Cardiac fibroblast (primary cell): ENCODE measurements around the gene EZH1.

Experiments
- DNase-seq, 2 donors: peaks; one replicate each; pipeline versions ENCODE4 v3.0.0 to v3.0.0-alpha.2; 2010; ENCODE audit warnings: low read depth in 2 of 2
- H3K4me3 ChIP-seq, 2 donors: replicated peaks in 1 of 2; 1 replicate in 1 of 2; 2 replicates in 1 of 2; pipeline ENCODE4 v1.5.1; 2011; ENCODE audit warnings: low read depth in 2 of 2, low read length in 2 of 2, mild to moderate bottlenecking in 2 of 2, moderate library complexity in 1 of 2
- TF ChIP-seq, protein P1 (sequence below): IDR thresholded peaks from one replicate; pipeline ENCODE4 v1.5.1; 2011; ENCODE audit warnings: low read depth, mild to moderate bottlenecking, low read length, inconsistent platforms

Gene EZH1

DNA sequence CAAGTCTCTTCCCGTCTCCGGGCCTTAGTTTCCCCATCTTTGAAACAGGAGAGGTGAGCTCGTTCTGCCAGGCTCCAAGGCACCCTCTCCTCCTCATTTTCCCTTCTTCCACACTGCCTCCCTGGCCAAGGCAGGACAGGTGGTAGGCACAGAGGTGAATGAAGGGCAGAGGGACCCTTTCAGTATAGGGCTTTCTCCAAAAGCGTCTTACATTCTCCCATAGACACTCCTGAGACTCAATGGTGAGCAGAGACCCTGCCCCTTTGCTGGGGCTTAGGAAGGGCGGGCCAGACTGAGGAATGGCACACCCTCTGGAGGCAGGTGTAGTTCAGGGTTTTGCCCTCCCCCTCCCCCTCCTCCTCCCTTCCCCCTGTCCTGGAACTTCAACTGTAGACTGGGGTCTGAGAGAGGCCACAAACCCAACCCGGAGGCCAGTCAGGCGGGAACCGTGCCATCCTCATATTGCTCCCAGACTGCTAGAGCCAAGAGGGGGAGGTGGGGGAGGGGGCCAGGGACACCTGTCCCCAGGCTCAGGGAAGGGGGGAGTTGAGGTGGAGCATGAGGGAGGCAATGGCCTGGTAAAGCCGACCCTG lies 70.0 kb downstream of the EZH1 start:
- DNase-seq: peak in 1 of 2 donors; percentile 8
- TF ChIP-seq, protein P1, sequence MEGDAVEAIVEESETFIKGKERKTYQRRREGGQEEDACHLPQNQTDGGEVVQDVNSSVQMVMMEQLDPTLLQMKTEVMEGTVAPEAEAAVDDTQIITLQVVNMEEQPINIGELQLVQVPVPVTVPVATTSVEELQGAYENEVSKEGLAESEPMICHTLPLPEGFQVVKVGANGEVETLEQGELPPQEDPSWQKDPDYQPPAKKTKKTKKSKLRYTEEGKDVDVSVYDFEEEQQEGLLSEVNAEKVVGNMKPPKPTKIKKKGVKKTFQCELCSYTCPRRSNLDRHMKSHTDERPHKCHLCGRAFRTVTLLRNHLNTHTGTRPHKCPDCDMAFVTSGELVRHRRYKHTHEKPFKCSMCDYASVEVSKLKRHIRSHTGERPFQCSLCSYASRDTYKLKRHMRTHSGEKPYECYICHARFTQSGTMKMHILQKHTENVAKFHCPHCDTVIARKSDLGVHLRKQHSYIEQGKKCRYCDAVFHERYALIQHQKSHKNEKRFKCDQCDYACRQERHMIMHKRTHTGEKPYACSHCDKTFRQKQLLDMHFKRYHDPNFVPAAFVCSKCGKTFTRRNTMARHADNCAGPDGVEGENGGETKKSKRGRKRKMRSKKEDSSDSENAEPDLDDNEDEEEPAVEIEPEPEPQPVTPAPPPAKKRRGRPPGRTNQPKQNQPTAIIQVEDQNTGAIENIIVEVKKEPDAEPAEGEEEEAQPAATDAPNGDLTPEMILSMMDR: no peak
- H3K4me3 ChIP-seq: peak overlapping the region; percentile 91 to 94

DNA sequence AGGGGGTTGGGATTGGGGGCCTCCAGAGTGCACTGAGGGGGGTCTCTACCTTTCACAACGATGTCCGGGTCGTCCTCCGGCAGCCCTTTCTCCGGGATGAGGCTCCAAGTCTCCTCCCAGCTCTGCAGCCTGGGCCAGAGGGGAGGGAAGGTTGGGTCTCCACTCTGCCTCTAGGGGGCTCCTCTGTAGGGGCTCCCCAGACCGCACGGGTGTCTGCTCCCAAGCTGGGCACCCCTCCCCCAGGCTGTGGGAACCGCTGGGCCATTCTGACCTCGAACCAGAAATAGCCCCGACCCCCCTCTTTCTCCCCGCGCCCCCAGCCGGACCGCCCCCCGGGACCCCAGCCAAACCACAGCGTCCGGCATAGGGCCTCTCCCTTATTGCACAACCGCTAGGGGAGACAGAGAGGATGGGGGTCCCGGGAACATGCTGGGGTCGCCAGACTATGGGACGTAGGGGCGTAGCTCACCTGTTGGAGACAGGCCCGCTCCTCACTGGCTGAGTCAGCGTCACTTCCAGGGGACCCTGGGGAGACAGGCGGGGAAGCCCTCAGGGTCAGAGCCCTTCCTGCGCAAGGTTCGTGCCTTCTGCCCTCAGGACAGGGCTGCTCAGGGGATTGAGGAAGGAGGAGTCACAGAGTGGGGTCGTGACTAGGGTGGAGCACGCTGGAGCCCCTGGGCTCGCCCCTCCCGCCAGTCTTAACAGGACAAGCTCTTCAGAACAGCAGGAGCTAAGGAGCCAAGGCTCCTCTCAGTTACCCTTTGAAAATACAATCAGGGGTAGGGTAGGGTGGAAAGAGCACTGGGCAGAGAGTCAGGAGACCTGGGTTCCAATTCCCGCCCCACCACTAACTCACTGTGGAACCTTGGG lies 70.7 kb downstream of the EZH1 start:
- peak; percentile 62 to 88 for DNase-seq
- TF ChIP-seq, protein P1: peak; percentile 63
- peak overlapping the region; percentile 91 to 94 for H3K4me3 ChIP-seq

DNA sequence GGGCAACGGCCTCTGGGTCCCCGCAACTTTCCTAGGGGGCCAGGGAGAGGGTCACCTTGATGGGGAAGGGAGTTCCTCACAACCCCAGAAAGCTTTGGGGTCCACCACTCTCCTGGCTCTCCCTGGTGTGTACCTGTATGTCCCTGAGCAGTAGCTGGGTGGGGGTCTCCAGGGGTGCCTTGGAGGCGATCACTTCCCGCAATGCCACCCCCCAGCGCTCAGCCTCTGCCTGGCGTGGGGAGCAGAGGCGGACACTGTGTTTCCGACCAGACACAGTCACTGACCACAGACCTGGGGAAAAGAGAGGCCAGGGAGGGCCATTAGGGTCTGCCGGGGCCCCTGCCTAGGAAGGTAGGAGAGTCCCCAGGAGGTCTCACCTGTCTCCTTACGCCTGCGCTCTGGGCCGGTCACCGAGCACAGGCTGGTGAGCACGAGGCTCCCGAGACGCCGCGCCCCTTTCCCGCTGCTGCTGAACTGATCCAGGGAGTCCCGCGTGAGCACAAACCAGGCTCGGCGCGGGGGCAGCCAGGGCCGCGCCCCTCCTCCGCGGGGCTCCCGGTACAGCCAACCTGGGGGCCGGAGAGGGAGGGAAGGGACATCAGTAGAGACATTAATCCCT lies 71.5 kb downstream of the EZH1 start:
- TF ChIP-seq, protein P1: no peak
- DNase-seq: no peak
- peak overlapping the region; percentile 35 to 91 for H3K4me3 ChIP-seq

DNA sequence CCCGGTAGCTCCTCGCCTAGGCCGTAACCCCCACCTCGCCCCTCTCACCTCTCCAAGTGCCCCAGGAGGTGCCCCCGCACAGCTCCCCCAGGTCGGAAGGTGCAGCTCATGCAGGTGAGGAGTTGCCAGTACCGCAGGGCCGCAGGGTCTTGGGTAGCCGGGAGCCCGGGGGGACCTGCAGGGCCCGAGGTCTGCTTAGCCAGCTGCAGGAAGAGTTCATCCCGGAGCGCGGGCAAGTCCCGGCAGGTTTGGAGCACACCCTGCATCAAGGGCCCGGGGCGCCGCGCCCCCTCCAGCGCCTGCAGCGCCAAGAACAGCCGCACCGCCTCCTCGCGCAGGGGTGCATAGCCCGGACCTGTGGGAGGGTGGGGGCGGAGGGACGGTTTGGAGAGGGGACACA lies 72.8 kb downstream of the EZH1 start:
- TF ChIP-seq, protein P1: no peak
- no peak overlapping the region for H3K4me3 ChIP-seq
- no peak for DNase-seq

- no peak overlapping the region for H3K4me3 ChIP-seq
- DNase-seq: no peak
- TF ChIP-seq, protein P1: no peak
Observed at GRCh38 chr17:42670789-42671657, 73.8 kb downstream of the EZH1 start.
